IMR-90 (cell line): ENCODE results near the gene AFDN. TPM values are rescaled to one million over a fixed set of nuclear protein-coding genes. Genes with fewer than 3 reads are reported as not detected.

Source experiments
- ATAC-seq: fragments of 200-7000 bp; cut with Tn5 transposase; 2 replicates; pipeline ENCODE4 v1.9.1; 2020; ENCODE audit warnings: low read depth, mild to moderate bottlenecking, moderate library complexity
- BruUV-seq: library from RNA; stranded (reverse); fragments of 400-500 nt; replicated peaks from 2 replicates; lab custom pipeline; 2021; lab: Mats Ljungman, UMichigan
- CTCF ChIA-PET: fragments of 300-600 bp; formaldehyde crosslinking; extraction: SDS; loops from one replicate; lab custom pipeline; 2021; ENCODE audit warnings: antibody characterized with exemption; lab: Yijun Ruan, JAX
- POLR2A ChIA-PET: fragments of 300-600 bp; sonication (Branson Sonifier 250); formaldehyde crosslinking; loops from one replicate; lab custom pipeline; 2022; ENCODE audit warnings: antibody characterized with exemption; ENCODE audit not compliant: unreplicated experiment; lab: Charles Lee
- DNase-seq: peaks from one replicate; pipeline ENCODE4 v3.0.0; 2013
- H2AFZ ChIP-seq: replicated peaks from 2 replicates; pipeline ENCODE3; 2013; ENCODE audit warnings: low read length, mild to moderate bottlenecking; ENCODE audit not compliant: poor library complexity
- H2AK5ac ChIP-seq: 2 replicates; pipeline ENCODE4 v1.6.1; 2013; ENCODE audit warnings: low read depth, low read length, inconsistent platforms
- H2AK9ac ChIP-seq: replicated peaks from 2 replicates; pipeline ENCODE3; 2013; ENCODE audit warnings: mild to moderate bottlenecking, low read depth, low read length, moderate library complexity; ENCODE audit not compliant: poor library complexity
- H2BK120ac ChIP-seq: 2 replicates; pipeline ENCODE4 v1.6.1; 2013; ENCODE audit warnings: low read depth, low read length, inconsistent platforms
- H2BK15ac ChIP-seq: 3 replicates; pipeline ENCODE4 v1.6.1; 2013; ENCODE audit warnings: low read depth, low read length, inconsistent platforms
- H2BK20ac ChIP-seq: 2 replicates; pipeline ENCODE4 v1.6.1; 2013; ENCODE audit warnings: low read depth, mild to moderate bottlenecking, inconsistent platforms, low read length, moderate library complexity
- H2BK5ac ChIP-seq: 2 replicates; pipeline ENCODE4 v1.6.1; 2013; ENCODE audit warnings: mild to moderate bottlenecking, low read depth, low read length, inconsistent platforms; ENCODE audit not compliant: poor library complexity, severe bottlenecking
- H3K14ac ChIP-seq: replicated peaks from 2 replicates; pipeline ENCODE4 v1.6.1; 2013; ENCODE audit warnings: low read depth, low read length, inconsistent platforms
- H3K18ac ChIP-seq: 2 replicates; pipeline ENCODE4 v1.6.1; 2013; ENCODE audit warnings: low read depth, low read length, control low read depth
- H3K23ac ChIP-seq: 2 replicates; pipeline ENCODE4 v1.6.1; 2013; ENCODE audit warnings: low read depth, low read length, inconsistent platforms
- H3K27ac ChIP-seq: 2 replicates; pipeline ENCODE4 v1.5.1; 2013; ENCODE audit warnings: mild to moderate bottlenecking, control low read depth, low read length; ENCODE audit not compliant: insufficient read depth
- H3K27me3 ChIP-seq: 2 replicates; pipeline ENCODE4 v1.6.1; 2013; ENCODE audit warnings: low read length; ENCODE audit not compliant: control insufficient read depth, insufficient read depth
- H3K36me3 ChIP-seq: 2 replicates; pipeline ENCODE4 v1.6.1; 2013; ENCODE audit warnings: low read length, mixed read lengths; ENCODE audit not compliant: control insufficient read depth, insufficient read depth
- H3K4ac ChIP-seq: 2 replicates; pipeline ENCODE4 v1.6.1; 2013; ENCODE audit warnings: low read depth, low read length, inconsistent platforms
- H3K4me1 ChIP-seq: 2 replicates; pipeline ENCODE4 v1.6.1; 2013; ENCODE audit warnings: low read length, mixed read lengths; ENCODE audit not compliant: control insufficient read depth, insufficient read depth
- H3K4me2 ChIP-seq: 2 replicates; pipeline ENCODE4 v1.6.1; 2013; ENCODE audit warnings: low read depth, mild to moderate bottlenecking, control low read depth, low read length, moderate library complexity
- H3K4me3 ChIP-seq: 2 replicates; pipeline ENCODE4 v1.5.1; 2013; ENCODE audit warnings: low read depth, mild to moderate bottlenecking, control low read depth, low read length, moderate library complexity; ENCODE audit not compliant: insufficient read depth
- H3K56ac ChIP-seq: 2 replicates; pipeline ENCODE4 v1.6.1; 2013; ENCODE audit warnings: low read length, inconsistent platforms; ENCODE audit not compliant: insufficient read depth; ENCODE audit errors: extremely low read depth
- H3K79me1 ChIP-seq, 2 experiments: 2 replicates each; pipeline ENCODE4 v1.6.1; 2013; ENCODE audit warnings: low read length in 2 of 2, inconsistent platforms in 1 of 2, low read depth in 1 of 2
- H3K9ac ChIP-seq: 2 replicates; pipeline ENCODE4 v1.6.1; 2013; ENCODE audit warnings: low read depth, low read length, control low read depth
- H3K9me1 ChIP-seq: 2 replicates; pipeline ENCODE4 v1.6.1; 2013; ENCODE audit warnings: low read length, inconsistent platforms; ENCODE audit not compliant: insufficient read depth
- H3K9me3 ChIP-seq: 2 replicates; pipeline ENCODE4 v1.6.1; 2013; ENCODE audit warnings: low read length; ENCODE audit not compliant: control insufficient read depth, insufficient read depth
- H4K20me1 ChIP-seq: 2 replicates; pipeline ENCODE4 v1.6.1; 2013; ENCODE audit warnings: low read length, inconsistent platforms; ENCODE audit not compliant: insufficient read depth
- H4K5ac ChIP-seq: 2 replicates; pipeline ENCODE4 v1.6.1; 2013; ENCODE audit warnings: mild to moderate bottlenecking, low read depth, low read length, control low read depth
- H4K8ac ChIP-seq, 2 experiments: 2 replicates each; pipeline ENCODE4 v1.6.1; 2013; ENCODE audit warnings: low read depth in 2 of 2, low read length in 2 of 2, control low read depth in 1 of 2, inconsistent platforms in 1 of 2
- H4K91ac ChIP-seq: 2 replicates; pipeline ENCODE4 v1.6.1; 2013; ENCODE audit warnings: low read depth, low read length, inconsistent platforms; ENCODE audit not compliant: insufficient read depth
- BHLHE40 ChIP-seq: fragments of 150-350 bp; IDR thresholded peaks from 2 replicates; pipeline ENCODE4 v1.6.1; 2016; ENCODE audit warnings: mild to moderate bottlenecking, low read depth, low read length
- MAFK ChIP-seq: IDR thresholded peaks from 2 replicates; pipeline ENCODE4 v1.6.1; 2012; ENCODE audit warnings: low read depth, low read length, improper control_type of control experiment
- MXI1 ChIP-seq: IDR thresholded peaks from 2 replicates; pipeline ENCODE4 v1.6.1; 2012; ENCODE audit warnings: low read depth, mild to moderate bottlenecking, low read length, moderate library complexity, borderline replicate concordance
- RAD21 ChIP-seq: IDR thresholded peaks from 2 replicates; pipeline ENCODE4 v1.6.1; 2012; ENCODE audit warnings: low read length, improper control_type of control experiment
- WGBS, 2 experiments: methylation state at CpG; one replicate each; pipeline versions ENCODE4 v1.1.5 to v1.1.7; 2013; ENCODE audit warnings: missing lambda C conversion rate in 2 of 2; ENCODE audit not compliant: insufficient read length in 1 of 2; ENCODE audit errors: extremely low coverage in 2 of 2; 5-methylcytosine and 5-hydroxymethylcytosine counted together
- dilution Hi-C: fragments of 300-500 bp; cut with HindIII; formaldehyde crosslinking; loops from one replicate; pipeline ENCODE4 v1.14.3; 2018; ENCODE audit warnings: low sequenced_read_pairs; ENCODE audit not compliant: unreplicated experiment
- in situ Hi-C: fragments of 300-500 bp; cut with MboI; formaldehyde crosslinking; loops from 3 replicates; pipeline ENCODE4 v1.14.3; 2019; ENCODE audit warnings: low sequenced_read_pairs, inconsistent platforms, mixed read lengths
- intact Hi-C: fragments of 100-400 bp; cut with micrococcal nuclease; formaldehyde crosslinking; loops from 2 replicates; pipeline ENCODE4 v1.10.0; 2022
- polyA plus RNA-seq, 3 experiments: library from polyadenylated mRNA; depleted of rRNA; stranded (reverse); fragments of >200 nt; gene quantifications; 2 replicates each; pipeline ENCODE4 v1.2.3, GENCODE V29; 2012; ENCODE audit warnings: low replicate concordance in 1 of 3
- total RNA-seq: library from RNA; depleted of rRNA; stranded (reverse); fragments of >200 nt; gene quantifications from 2 replicates; pipeline ENCODE4 v1.2.3, GENCODE V29; 2012
- TF ChIP-seq, protein P1 (sequence below): fragments of 150-350 bp; IDR thresholded peaks from 2 replicates; pipeline ENCODE4 v1.6.1; 2016; ENCODE audit warnings: low read depth, mild to moderate bottlenecking, low read length, moderate library complexity, borderline replicate concordance

The AFDN gene
- total and polyA plus RNA-seq, 2 of the 4 experiments (the other 2 are of a cell fraction), result 11.6 to 20.8 TPM

DNA sequence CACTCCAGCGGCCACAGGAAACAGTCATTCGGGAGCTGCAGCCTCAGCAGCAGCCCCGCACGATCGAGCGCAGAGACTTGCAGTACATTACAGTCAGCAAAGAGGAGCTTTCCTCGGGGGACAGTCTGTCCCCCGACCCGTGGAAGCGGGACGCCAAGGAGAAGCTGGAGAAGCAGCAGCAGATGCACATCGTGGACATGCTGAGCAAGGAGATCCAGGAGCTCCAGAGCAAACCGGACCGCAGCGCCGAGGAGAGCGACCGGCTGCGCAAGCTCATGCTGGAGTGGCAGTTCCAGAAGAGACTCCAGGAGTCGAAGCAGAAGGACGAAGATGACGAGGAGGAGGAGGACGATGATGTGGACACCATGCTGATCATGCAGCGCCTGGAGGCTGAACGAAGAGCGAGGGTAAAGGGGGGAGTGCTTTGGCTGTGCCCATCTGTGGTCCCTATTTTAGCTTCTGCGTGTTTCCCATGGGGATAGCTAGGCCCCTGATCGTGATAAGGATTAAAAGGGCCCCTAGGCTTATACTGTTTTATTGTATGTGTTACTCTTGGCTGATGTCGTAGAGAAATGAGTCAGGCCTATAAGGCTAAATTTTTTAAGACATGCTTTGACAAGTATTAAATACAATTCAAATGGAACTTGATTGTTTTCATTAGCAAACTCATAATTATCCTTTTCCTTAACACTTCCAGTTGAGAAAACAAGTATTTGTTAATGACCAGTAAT lies 125.2 kb downstream of the AFDN start:
- no peaks in the 10 kb centered on the region for H3K9me3 ChIP-seq
- no peak overlapping the region for H3K14ac ChIP-seq
- no TSS peak for BruUV-seq
- H3K4me1 ChIP-seq, result 0 out of 2 replicates have a peak, but pooled peaks cover 2% of the 10 kb centered on the region
- 0 out of 4 replicates have a peak, but pooled peaks cover 0 to 3% of the 10 kb centered on the region in 2 experiments for H3K79me1 ChIP-seq
- no peak overlapping the region for H3K18ac ChIP-seq
- no peak overlapping the region for H4K91ac ChIP-seq
- no peak overlapping the region for H3K56ac ChIP-seq
- peaks cover 7% of the 10 kb centered on the region; the same call in 1 of the 2 replicates for H3K9me1 ChIP-seq
- H2AFZ ChIP-seq, result no peak overlapping the region
- no peak overlapping the region for H3K23ac ChIP-seq
- H2AK5ac ChIP-seq, result no peak overlapping the region
- H2BK5ac ChIP-seq, result no peak overlapping the region
- H3K36me3 ChIP-seq, result peaks cover 21% of the 10 kb centered on the region
- WGBS, 2 experiments, result 97% methylated on average over 14 of the region's 29 CpGs; no CpG with 5 or more reads in 1 of the 2 experiments
- no peak overlapping the region for H3K4ac ChIP-seq
- H3K4me2 ChIP-seq, result no peak overlapping the region
- no peak overlapping the region for H3K4me3 ChIP-seq
- H3K27ac ChIP-seq, result no peak overlapping the region
- H3K9ac ChIP-seq, result no peak overlapping the region
- CTCF ChIA-PET, result no interaction called here
- intact Hi-C loops, result loop anchor here (10.0 kb wide), 1 partner anchor 83 kb away; no protein-coding TSS in a partner anchor
- POLR2A ChIA-PET, result no interaction called here
- no peak overlapping the region for H2AK9ac ChIP-seq
- H3K27me3 ChIP-seq, result no peaks in the 10 kb centered on the region
- no peak for TF ChIP-seq BHLHE40
- no peak for TF ChIP-seq MXI1
- TF ChIP-seq, protein P1, sequence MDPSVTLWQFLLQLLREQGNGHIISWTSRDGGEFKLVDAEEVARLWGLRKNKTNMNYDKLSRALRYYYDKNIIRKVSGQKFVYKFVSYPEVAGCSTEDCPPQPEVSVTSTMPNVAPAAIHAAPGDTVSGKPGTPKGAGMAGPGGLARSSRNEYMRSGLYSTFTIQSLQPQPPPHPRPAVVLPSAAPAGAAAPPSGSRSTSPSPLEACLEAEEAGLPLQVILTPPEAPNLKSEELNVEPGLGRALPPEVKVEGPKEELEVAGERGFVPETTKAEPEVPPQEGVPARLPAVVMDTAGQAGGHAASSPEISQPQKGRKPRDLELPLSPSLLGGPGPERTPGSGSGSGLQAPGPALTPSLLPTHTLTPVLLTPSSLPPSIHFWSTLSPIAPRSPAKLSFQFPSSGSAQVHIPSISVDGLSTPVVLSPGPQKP, result no peak
- no peak for TF ChIP-seq RAD21
- no peak for TF ChIP-seq MAFK
- H4K20me1 ChIP-seq, result no peaks in the 10 kb centered on the region
- H4K8ac ChIP-seq, result no peak overlapping the region
- ATAC-seq (no peak), DNase-seq (no peak)
- H4K5ac ChIP-seq, result no peak overlapping the region
- dilution Hi-C loops, result no loop called here
- H2BK15ac ChIP-seq, result no peak overlapping the region
- H2BK20ac ChIP-seq, result no peak overlapping the region
- no peak overlapping the region for H2BK120ac ChIP-seq
- in situ Hi-C loops, result no loop called here
